HG03571 (cell line): Measurements from ENCODE around the gene NCSTN.
"Not testable (repeated sequence)": the region's sequence is repeated elsewhere in the genome, so short reads cannot be mapped to it uniquely, and the experiment has no call there.

Experiments used
- ATAC-seq: cut with Tn5 transposase; IDR thresholded peaks from one replicate; pipeline ENCODE4 v1.9.1; 2021; ENCODE audit not compliant: unreplicated experiment

Gene NCSTN

GRCh38 chr1:160370561-160371345 lies 27.6 kb downstream of the NCSTN start:
- no peak for ATAC-seq

GRCh38 chr1:160371346-160371631 lies 28.1 kb downstream of the NCSTN start:
- ATAC-seq, result no peak

- no peak for ATAC-seq
These were observed 28.6 kb downstream of the NCSTN start for GRCh38 chr1:160371756-160372155.

GRCh38 chr1:160373696-160374095 lies 30.5 kb downstream of the NCSTN start:
- ATAC-seq, result no peak

- ATAC-seq, result no peak
These were observed 31.3 kb downstream of the NCSTN start for GRCh38 chr1:160374306-160375110.

- no peak for ATAC-seq
These were observed 32.8 kb downstream of the NCSTN start for GRCh38 chr1:160375788-160376524.

- ATAC-seq, result no peak
These were observed 33.4 kb downstream of the NCSTN start for GRCh38 chr1:160376525-160377131.

- no peak for ATAC-seq
These were observed 34.5 kb downstream of the NCSTN start for GRCh38 chr1:160377585-160378206.

- not testable (repeated sequence) for ATAC-seq
These were observed 41.6 kb downstream of the NCSTN start for GRCh38 chr1:160384812-160385211.

GRCh38 chr1:160388406-160388805 lies 45.2 kb downstream of the NCSTN start:
- ATAC-seq, result not testable (repeated sequence)

- no peak for ATAC-seq
These were observed 51.5 kb downstream of the NCSTN start for GRCh38 chr1:160394673-160395072.

- ATAC-seq, result no peak
These were observed 54.5 kb downstream of the NCSTN start for GRCh38 chr1:160397651-160398050.

- ATAC-seq, result no peak
These were observed 55.6 kb downstream of the NCSTN start for GRCh38 chr1:160398823-160399222.

GRCh38 chr1:160399544-160400222 lies 56.5 kb downstream of the NCSTN start:
- no peak for ATAC-seq

GRCh38 chr1:160400223-160400645 lies 57.1 kb downstream of the NCSTN start, which contains the start of gene VANGL2:
VANGL2 (plus strand) TSS chr1:160400564; CDS start chr1:160415838, 15,274 bp downstream.
- no peak for ATAC-seq

- ATAC-seq, result no peak
These were observed 57.7 kb downstream of the NCSTN start for GRCh38 chr1:160400646-160401486.

- ATAC-seq, result no peak
These were observed 58.3 kb downstream of the NCSTN start for GRCh38 chr1:160401487-160401805.

GRCh38 chr1:160402001-160402795 lies 59.0 kb downstream of the NCSTN start:
- no peak for ATAC-seq

GRCh38 chr1:160403244-160403643 lies 60.1 kb downstream of the NCSTN start:
- no peak for ATAC-seq
